Stimulated activated CD4-positive, alpha-beta T cell treated with anti-CD3 and anti-CD28 coated beads, Interleukin-4, amount 100 ng/mL, for 1 hour (primary cell): ENCODE results near the gene ORC3.
"Not testable (repeated sequence)": the region's sequence is repeated elsewhere in the genome, so short reads cannot be mapped to it uniquely, and the experiment has no call there.

Experiments
- DNase-seq: peaks from one replicate; pipeline ENCODE4 v3.0.0-alpha.2; 2020

ORC3 gene

GRCh38 chr6:87699576-87699975 lies 109.6 kb downstream of the ORC3 start:
- no peak for DNase-seq

- DNase-seq, result peak; percentile 32
Observed at GRCh38 chr6:87700397-87701343, 110.7 kb downstream of the ORC3 start.

DNA sequence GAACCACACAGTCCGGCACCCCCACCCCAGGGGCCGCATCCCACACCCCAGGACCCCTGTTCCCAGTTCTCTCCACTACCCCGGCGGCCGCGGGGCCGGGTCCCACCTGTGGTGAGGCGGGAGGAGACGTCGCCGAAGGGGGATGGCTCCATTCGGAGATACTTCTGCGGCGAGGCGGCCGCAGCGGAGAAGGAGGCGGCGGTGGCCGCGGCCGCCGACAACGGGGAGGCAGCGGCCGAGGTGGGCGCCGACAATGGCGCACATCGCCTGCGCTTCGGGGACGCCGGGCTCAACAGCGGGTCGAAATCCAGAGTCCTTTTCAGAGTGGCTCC lies 111.4 kb downstream of the ORC3 start:
- DNase-seq, result no peak

DNA sequence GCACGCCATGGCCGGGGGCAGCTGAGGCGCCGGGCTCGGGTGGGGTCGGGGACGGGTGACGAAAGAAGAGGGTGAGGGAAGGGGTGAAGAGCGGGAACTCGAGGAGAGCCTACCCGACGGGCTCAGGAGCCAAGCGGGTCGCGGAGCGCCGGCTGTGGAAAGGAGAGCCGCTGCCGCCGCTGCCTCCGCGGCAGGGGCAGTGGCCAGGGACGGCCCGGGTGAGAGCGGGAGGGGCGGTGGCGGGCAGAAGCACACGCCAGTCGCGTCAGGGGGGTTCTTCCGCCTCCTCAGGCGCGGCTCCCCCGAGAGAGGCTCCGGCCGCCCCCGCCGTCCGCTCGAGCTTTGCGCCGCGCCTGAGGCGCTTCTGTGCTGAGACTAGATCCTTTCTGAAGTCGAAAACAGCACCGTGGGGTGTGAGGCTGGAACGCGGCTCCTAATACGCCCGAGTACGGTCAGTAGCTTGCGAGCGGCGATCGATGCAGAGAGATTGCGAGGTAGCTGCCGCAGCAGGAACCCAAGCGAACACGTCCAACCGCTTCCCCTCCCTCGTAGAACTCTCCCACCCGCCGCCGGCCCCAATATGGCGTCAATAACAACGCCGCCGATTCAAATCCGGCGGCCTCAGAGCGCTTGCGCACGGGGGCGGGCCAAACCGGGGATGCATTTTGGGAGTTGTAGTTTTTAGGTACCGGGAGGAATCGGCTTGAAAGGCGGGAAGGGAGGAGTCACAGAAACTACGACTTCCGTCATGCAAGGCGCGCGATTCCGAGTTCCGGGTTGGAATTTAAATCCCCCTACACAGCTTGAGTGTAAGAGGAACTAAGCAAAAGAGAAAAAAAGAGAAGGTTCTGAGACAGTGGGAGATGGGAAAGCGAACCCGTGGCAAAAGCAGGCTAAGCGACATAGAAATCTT lies 112.0 kb downstream of the ORC3 start, which contains the start of gene AKIRIN2:
Gene AKIRIN2 (minus strand): TSS at position 558 of the 913 bp plus-strand sequence. CDS start 549 bp downstream, at position 9.
- DNase-seq, result peak; percentile 95

GRCh38 chr6:87702589-87702945 lies 112.6 kb downstream of the ORC3 start:
- no peak for DNase-seq

GRCh38 chr6:87703039-87703438 lies 113.1 kb downstream of the ORC3 start:
- not testable (repeated sequence) for DNase-seq

- DNase-seq, result peak; percentile 13
Observed at GRCh38 chr6:87705070-87705691, 115.2 kb downstream of the ORC3 start.

- no peak for DNase-seq
Observed at GRCh38 chr6:87706187-87706966, 116.4 kb downstream of the ORC3 start.

DNA sequence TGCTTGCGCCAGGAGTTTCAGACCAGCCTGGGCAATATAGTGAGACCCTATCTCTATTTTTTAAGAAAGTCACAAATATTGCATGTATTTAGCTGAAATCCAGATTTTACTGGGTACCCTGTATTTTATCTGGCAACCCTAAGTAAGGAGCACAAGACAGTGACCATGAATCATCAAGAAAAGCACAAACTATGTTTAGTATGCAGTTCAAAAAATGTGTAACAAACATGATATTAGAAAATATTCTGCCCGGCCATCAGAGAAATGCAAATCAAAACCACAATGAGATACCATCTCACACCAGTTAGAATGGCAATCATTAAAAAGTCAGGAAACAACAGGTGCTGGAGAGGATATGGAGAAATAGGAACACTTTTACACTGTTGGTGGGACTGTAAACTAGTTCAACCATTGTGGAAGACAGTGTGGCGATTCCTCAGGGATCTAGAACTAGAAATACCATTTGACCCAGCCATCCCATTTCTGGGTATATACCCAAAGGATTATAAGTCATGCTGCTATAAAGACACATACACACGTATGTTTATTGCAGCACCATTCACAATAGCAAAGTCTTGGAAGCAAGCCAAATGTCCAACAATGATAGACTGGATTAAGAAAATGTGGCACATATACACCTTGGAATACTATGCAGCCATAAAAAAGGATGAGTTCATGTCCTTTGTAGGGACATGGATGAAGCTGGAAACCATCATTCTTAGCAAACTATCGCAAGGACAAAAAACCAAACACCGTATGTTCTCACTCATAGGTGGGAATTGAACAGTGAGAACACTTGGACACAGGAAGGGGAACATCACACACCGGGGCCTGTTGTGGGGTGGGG lies 118.9 kb downstream of the ORC3 start:
- not testable (repeated sequence) for DNase-seq

DNA sequence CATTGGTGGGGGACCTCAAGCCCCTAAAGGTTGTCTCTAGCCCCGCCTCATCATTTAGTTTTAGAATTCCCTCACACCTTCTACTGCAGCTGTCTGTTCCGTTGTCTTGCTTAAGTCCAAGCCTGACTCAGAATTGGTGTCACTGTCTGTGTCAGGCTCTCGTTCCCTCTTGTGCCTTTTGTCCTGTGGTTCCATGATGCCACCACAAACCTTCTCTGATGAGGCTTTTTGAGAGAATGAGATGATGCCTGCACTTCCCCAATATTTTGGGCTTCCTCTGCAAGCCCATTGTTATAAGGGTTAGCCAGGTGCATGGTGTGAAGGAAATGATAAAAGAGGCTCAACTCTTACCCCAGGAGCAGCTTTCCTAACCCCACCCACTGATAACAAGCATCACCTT lies 120.2 kb downstream of the ORC3 start:
- DNase-seq, result no peak

- DNase-seq, result not testable (repeated sequence)
Observed at GRCh38 chr6:87712713-87713112, 122.8 kb downstream of the ORC3 start.

DNA sequence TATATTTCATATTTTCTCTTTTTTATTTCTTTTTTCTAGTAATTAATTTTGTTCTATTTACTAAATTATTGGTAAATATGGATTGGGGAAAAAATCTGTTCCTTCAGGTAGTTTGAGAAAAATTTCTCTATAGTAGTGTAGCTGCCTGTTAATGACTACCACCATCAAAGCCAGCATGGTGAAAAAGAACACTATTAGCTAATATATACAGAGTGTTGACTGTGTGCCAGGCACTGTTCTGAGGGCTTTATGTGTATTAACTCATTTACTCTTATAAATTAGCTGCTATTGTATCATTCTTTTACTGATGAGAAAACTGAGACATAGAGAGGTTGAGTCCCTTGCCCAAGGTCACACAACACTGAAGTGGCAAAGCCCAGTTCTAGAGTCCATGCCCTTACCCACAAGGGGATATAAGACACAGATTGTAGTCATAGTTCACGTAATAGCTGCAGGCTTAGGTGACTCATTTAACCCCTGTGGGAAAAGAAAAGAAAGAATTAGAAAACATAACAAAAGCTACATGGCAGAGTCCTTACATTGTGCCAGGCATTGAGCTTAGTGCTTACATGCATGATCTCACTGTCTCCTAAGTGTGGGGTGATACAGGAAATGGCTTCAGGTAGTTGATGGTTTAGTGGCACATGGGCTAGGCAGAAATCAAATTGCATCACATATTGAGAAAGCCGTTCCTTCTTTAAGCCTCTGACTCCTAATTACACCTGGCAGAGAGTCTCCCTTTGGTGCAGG lies 124.3 kb downstream of the ORC3 start:
- DNase-seq, result no peak
